ENCODE data around the gene AKAP6. TPM values are rescaled to one million over a fixed set of nuclear protein-coding genes. Genes with fewer than 3 reads are reported as not detected.

The AKAP6 gene
- total RNA-seq, 1 donor from 2014 or later = 6.4 TPM

GRCh38 chr14:32497248-32497647 lies 168.2 kb downstream of the AKAP6 start:
- ATAC-seq (no peak), DNase-seq (ENCODE audit: low spot score) (no peak)
- intact Hi-C loops (cut with DNase I) = no loop called here

GRCh38 chr14:32507029-32507984 lies 178.2 kb downstream of the AKAP6 start:
- ATAC-seq (no peak), DNase-seq (ENCODE audit: low spot score) (no peak)
- intact Hi-C loops (cut with DNase I) = no loop called here

GRCh38 chr14:32508281-32508680 lies 179.2 kb downstream of the AKAP6 start:
- ATAC-seq (no peak), DNase-seq (ENCODE audit: low spot score) (no peak)
- intact Hi-C loops (cut with DNase I) = no loop called here

- DNase-seq (ENCODE audit: low spot score) (peak; percentile 74), ATAC-seq (peak; percentile 93)
- intact Hi-C loops (cut with DNase I) = no loop called here
Observed at GRCh38 chr14:32509632-32510187, 180.6 kb downstream of the AKAP6 start.

- intact Hi-C loops (cut with DNase I) = no loop called here
- no peak for ATAC-seq
- no peak for DNase-seq (ENCODE audit: low spot score)
Observed at GRCh38 chr14:32510815-32511214, 181.7 kb downstream of the AKAP6 start.

- DNase-seq (ENCODE audit: low spot score) (no peak), ATAC-seq (no peak)
- intact Hi-C loops (cut with DNase I) = no loop called here
Observed at GRCh38 chr14:32512348-32512747, 183.2 kb downstream of the AKAP6 start.

GRCh38 chr14:32512813-32513212 lies 183.7 kb downstream of the AKAP6 start:
- intact Hi-C loops (cut with DNase I) = no loop called here
- no peak for DNase-seq (ENCODE audit: low spot score)
- no peak for ATAC-seq

- intact Hi-C loops (cut with DNase I) = no loop called here
- DNase-seq (ENCODE audit: low spot score) (no peak), ATAC-seq (no peak)
Observed at GRCh38 chr14:32513571-32514009, 184.5 kb downstream of the AKAP6 start.

- intact Hi-C loops (cut with DNase I) = no loop called here
- no peak for DNase-seq (ENCODE audit: low spot score)
- no peak for ATAC-seq
Observed at GRCh38 chr14:32514236-32514635, 185.1 kb downstream of the AKAP6 start.

- DNase-seq (ENCODE audit: low spot score) (no peak), ATAC-seq (no peak)
- intact Hi-C loops (cut with DNase I) = no loop called here
Observed at GRCh38 chr14:32514681-32515080, 185.6 kb downstream of the AKAP6 start.

- DNase-seq (ENCODE audit: low spot score) (no peak), ATAC-seq (no peak)
- intact Hi-C loops (cut with DNase I) = no loop called here
Observed at GRCh38 chr14:32524609-32525375, 195.7 kb downstream of the AKAP6 start.

- intact Hi-C loops (cut with DNase I) = no loop called here
- DNase-seq (ENCODE audit: low spot score) (no peak), ATAC-seq (no peak)
Observed at GRCh38 chr14:32525591-32525990, 196.5 kb downstream of the AKAP6 start.

GRCh38 chr14:32530800-32531199 lies 201.7 kb downstream of the AKAP6 start:
- ATAC-seq (no peak), DNase-seq (ENCODE audit: low spot score) (no peak)
- intact Hi-C loops (cut with DNase I) = no loop called here

GRCh38 chr14:32531942-32532515 lies 202.9 kb downstream of the AKAP6 start:
- no peak for DNase-seq (ENCODE audit: low spot score)
- no peak for ATAC-seq
- intact Hi-C loops (cut with DNase I) = no loop called here

GRCh38 chr14:32534145-32534544 lies 205.0 kb downstream of the AKAP6 start:
- ATAC-seq (no peak), DNase-seq (ENCODE audit: low spot score) (no peak)
- intact Hi-C loops (cut with DNase I) = no loop called here

- no peak for DNase-seq (ENCODE audit: low spot score)
- intact Hi-C loops (cut with DNase I) = no loop called here
- no peak for ATAC-seq
Observed at GRCh38 chr14:32536175-32536574, 207.1 kb downstream of the AKAP6 start.

GRCh38 chr14:32537166-32537565 lies 208.1 kb downstream of the AKAP6 start:
- no peak for ATAC-seq
- intact Hi-C loops (cut with DNase I) = no loop called here
- no peak for DNase-seq (ENCODE audit: low spot score)

- intact Hi-C loops (cut with DNase I) = no loop called here
- ATAC-seq = no peak
- no peak for DNase-seq (ENCODE audit: low spot score)
Observed at GRCh38 chr14:32542507-32542906, 213.4 kb downstream of the AKAP6 start.

- intact Hi-C loops (cut with DNase I) = no loop called here
- no peak for ATAC-seq
- no peak for DNase-seq (ENCODE audit: low spot score)
Observed at GRCh38 chr14:32545095-32545494, 216.0 kb downstream of the AKAP6 start.
